ENCODE measurements around the gene RFX5. TPM values are rescaled to one million over a fixed set of nuclear protein-coding genes. Genes with fewer than 3 reads are reported as not detected.

Gene RFX5
- total and polyA plus RNA-seq, 12 donors: 6.5 to 38.4 (median 21.5) TPM

DNA sequence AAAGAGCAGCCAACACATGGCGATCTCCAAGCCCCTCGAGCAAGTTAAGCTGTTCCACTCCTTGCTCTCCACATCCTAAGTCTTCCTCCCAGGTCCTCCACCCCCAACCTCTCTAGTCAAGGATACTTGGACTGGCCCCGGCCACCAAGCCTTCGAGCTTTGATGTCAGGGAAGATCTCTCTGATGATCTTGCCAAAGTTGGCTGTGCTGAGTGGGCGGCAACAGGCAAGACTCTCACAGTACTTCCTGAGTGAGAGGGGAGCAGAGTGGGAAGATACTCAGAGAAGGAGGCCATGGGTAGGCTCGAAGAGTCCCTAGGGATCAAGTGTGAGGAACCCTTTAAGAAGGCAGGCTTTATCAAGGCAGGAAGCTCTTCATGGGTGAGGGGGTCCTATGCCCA lies 2.8 kb downstream of the RFX5 start:
- Histone ChIP-seq H3K27me3 (no peaks in the 10 kb centered on the region), H3K4me3 (no peak overlapping the region), H3K9me3 (no peaks in the 10 kb centered on the region), H3K27ac (no peak overlapping the region), H3K4me1 (peaks cover 0 to 40% (median 14%) of the 10 kb centered on the region in 9 donors), H3K36me3 (peaks cover 0 to 48% (median 16%) of the 10 kb centered on the region in 9 donors)
- TF ChIP-seq, protein P1, sequence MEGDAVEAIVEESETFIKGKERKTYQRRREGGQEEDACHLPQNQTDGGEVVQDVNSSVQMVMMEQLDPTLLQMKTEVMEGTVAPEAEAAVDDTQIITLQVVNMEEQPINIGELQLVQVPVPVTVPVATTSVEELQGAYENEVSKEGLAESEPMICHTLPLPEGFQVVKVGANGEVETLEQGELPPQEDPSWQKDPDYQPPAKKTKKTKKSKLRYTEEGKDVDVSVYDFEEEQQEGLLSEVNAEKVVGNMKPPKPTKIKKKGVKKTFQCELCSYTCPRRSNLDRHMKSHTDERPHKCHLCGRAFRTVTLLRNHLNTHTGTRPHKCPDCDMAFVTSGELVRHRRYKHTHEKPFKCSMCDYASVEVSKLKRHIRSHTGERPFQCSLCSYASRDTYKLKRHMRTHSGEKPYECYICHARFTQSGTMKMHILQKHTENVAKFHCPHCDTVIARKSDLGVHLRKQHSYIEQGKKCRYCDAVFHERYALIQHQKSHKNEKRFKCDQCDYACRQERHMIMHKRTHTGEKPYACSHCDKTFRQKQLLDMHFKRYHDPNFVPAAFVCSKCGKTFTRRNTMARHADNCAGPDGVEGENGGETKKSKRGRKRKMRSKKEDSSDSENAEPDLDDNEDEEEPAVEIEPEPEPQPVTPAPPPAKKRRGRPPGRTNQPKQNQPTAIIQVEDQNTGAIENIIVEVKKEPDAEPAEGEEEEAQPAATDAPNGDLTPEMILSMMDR (IDR thresholded peaks at IDR 0.05): no peak
- no peak for DNase-seq
- ATAC-seq: no peak
- 73 to 79% methylated on average over 6 of the region's 6 CpGs for WGBS, 2 donors
- intact Hi-C loops (cut with DNase I): loop anchor here in 8 of 10 donors (5.0 to 10.0 kb wide), 7 partner anchors 37 to 149 kb away; partner anchors contain the start of genes PIP5K1A (in 6 of the 8), VPS72 (in 5 of the 8), PSMB4 (in 3 of the 8) and ZNF687 (in 1 of the 8)

- peaks cover 0 to 48% (median 16%) of the 10 kb centered on the region in 9 donors for H3K36me3 ChIP-seq
- 80 to 82% methylated on average over 9 of the region's 9 CpGs for WGBS, 2 donors
- DNase-seq (no peak), ATAC-seq (no peak)
- peaks cover 0 to 40% (median 14%) of the 10 kb centered on the region in 9 donors for H3K4me1 ChIP-seq
- H3K4me3 ChIP-seq: no peak overlapping the region
- TF ChIP-seq, protein P1 (IDR thresholded peaks at IDR 0.05): no peak
- no peaks in the 10 kb centered on the region for H3K9me3 ChIP-seq
- no peaks in the 10 kb centered on the region for H3K27me3 ChIP-seq
- H3K27ac ChIP-seq: no peak overlapping the region
- intact Hi-C loops (cut with DNase I): loop anchor here in 8 of 10 donors (5.0 to 10.0 kb wide), 7 partner anchors 36 to 149 kb away; partner anchors contain the start of genes PIP5K1A (in 6 of the 8), VPS72 (in 5 of the 8), PSMB4 (in 3 of the 8) and ZNF687 (in 1 of the 8)
Measured at GRCh38 chr1:151343587-151343986, 3.5 kb downstream of the RFX5 start.

DNA sequence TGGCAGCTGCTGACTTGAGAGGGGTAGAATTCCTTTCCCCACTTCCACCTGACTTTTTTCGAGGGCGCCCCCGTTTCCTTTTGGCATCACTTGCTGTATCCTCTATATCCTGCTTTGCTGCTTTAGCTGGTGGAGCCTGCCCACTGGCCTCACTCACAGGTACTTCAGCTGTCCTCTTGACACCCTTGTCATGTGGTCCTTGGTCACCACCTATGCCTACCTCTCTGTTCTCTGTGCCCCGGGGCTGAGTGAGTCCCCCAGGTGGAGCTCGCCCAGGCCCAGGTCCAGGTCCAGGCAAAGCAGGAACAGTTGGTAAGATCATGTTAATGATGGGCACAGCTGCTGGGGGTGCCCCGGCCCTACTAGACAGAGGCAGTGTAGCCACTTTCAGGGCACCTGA lies 4.5 kb downstream of the RFX5 start:
- intact Hi-C loops (cut with DNase I): loop anchor here in 8 of 10 donors (5.0 to 10.0 kb wide), 7 partner anchors 35 to 148 kb away; partner anchors contain the start of genes PIP5K1A (in 6 of the 8), VPS72 (in 5 of the 8), PSMB4 (in 3 of the 8) and ZNF687 (in 1 of the 8)
- Histone ChIP-seq H3K4me3 (no peak overlapping the region), H3K4me1 (peaks cover 0 to 33% (median 12%) of the 10 kb centered on the region in 9 donors), H3K27me3 (no peaks in the 10 kb centered on the region), H3K27ac (no peak overlapping the region), H3K36me3 (peaks cover 0 to 48% (median 16%) of the 10 kb centered on the region in 9 donors), H3K9me3 (no peaks in the 10 kb centered on the region)
- ATAC-seq (no peak), DNase-seq (no peak)
- 84 to 88% methylated on average over 6 of the region's 6 CpGs for WGBS, 2 donors
- TF ChIP-seq, protein P1 (IDR thresholded peaks at IDR 0.05): no peak

DNA sequence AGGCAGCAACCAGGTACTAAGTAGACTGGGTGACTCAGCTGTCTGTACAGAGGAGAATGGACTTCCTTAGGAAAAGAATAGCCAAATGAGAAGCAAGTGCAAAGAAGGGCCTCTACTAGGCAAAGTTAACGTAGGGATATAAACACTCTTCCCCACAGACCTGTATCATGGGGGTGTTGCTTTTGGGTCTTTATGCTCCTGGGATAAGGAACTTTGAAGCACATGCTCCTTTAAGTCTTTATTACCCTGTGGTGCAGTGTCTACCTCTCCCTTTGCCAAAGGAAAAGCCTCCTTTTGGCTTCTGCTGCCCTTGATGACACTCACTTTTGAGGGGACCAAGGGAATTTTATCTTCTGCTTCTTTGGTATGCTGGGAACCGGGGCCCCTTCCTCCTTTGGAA lies 5.0 kb downstream of the RFX5 start:
- Histone ChIP-seq H3K27me3 (no peaks in the 10 kb centered on the region), H3K9me3 (no peaks in the 10 kb centered on the region), H3K36me3 (peaks cover 0 to 48% (median 16%) of the 10 kb centered on the region in 9 donors), H3K4me3 (no peak overlapping the region), H3K27ac (no peak overlapping the region), H3K4me1 (peaks cover 0 to 32% (median 11%) of the 10 kb centered on the region in 9 donors)
- WGBS, 2 donors: 88 to 91% methylated on average over 2 of the region's 2 CpGs
- intact Hi-C loops (cut with DNase I): loop anchor here in 8 of 10 donors (5.0 to 10.0 kb wide), 7 partner anchors 35 to 147 kb away; partner anchors contain the start of genes PIP5K1A (in 6 of the 8), VPS72 (in 5 of the 8), PSMB4 (in 3 of the 8) and ZNF687 (in 1 of the 8)
- DNase-seq: no peak
- no peak for ATAC-seq
- TF ChIP-seq, protein P1 (IDR thresholded peaks at IDR 0.05): no peak
